ENCODE measurements around the gene USP5.

DNA sequence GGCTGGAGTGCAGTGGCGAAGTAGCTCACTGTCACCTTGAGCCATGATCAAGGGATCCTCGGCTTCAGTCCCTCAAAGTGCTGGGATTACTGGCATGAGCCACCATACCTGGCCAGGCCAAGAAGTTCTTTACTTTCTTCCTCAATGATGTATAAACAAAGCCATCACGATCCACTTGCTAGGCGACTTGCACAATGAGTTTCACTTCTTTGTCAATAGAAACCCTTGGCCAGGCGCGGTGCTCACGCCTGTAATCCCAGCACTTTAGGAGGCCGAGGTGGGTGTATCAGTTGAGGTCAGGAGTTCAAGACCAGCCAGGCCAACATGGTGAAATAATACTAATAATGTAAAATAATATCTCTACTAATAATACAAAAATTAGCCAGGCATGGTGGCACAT, 35.5 kb downstream of the USP5 start:
- TF ChIP-seq, protein P1, sequence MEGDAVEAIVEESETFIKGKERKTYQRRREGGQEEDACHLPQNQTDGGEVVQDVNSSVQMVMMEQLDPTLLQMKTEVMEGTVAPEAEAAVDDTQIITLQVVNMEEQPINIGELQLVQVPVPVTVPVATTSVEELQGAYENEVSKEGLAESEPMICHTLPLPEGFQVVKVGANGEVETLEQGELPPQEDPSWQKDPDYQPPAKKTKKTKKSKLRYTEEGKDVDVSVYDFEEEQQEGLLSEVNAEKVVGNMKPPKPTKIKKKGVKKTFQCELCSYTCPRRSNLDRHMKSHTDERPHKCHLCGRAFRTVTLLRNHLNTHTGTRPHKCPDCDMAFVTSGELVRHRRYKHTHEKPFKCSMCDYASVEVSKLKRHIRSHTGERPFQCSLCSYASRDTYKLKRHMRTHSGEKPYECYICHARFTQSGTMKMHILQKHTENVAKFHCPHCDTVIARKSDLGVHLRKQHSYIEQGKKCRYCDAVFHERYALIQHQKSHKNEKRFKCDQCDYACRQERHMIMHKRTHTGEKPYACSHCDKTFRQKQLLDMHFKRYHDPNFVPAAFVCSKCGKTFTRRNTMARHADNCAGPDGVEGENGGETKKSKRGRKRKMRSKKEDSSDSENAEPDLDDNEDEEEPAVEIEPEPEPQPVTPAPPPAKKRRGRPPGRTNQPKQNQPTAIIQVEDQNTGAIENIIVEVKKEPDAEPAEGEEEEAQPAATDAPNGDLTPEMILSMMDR (IDR thresholded peaks at IDR 0.05): no peak
- TF ChIP-seq POLR2A (IDR thresholded peaks at IDR 0.05): no peak

Measured in Peyer's patch (tissue), 4 donors.